GM21576 (cell line): ENCODE measurements around the gene ARMC9.
"Not testable (repeated sequence)": the region's sequence is repeated elsewhere in the genome, so short reads cannot be mapped to it uniquely, and the experiment has no call there.

ENCODE experiments used
- ATAC-seq: cut with Tn5 transposase; IDR thresholded peaks from one replicate; pipeline ENCODE4 v1.9.1; 2021; ENCODE audit warnings: mild to moderate bottlenecking, moderate library complexity; ENCODE audit not compliant: unreplicated experiment

Gene ARMC9

GRCh38 chr2:231198291-231199173 lies at the start of gene ARMC9:
ARMC9 (plus strand) TSS chr2:231198631; CDS start chr2:231206239, 7,608 bp downstream.
- peak; percentile 98 for ATAC-seq

DNA sequence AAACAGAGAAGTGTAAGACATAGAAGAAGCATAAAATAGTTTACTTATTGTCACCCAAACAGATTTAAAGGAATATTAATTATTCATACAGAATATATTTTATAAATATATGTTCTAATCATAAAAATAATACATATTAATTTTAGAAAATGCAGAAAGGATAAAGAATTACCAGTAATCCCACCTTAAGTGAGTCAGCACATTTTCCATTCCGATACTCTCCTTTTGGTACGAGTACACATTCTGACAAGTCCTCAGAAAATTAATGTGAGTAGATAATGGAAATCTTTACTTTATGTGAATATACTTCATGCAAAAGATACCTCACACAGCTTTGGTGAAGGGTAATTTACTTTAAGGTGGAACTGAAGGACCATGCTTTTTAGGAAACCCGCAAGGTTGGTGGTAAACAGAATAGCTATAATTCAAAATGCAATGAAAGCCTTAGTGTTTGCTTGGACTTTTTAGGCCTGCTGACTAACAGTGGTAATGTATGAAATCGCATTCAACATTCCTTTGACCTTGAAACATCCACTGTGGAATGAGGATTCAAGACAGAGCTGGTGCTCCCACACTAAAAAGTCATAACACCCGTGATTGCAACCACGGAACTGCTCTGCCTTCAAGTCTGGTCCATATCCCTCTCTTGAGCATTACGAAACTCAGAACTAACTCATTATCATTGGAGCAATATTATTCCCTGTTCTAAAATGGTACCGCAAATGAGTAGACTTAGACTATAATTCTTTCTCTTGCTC lies 45.5 kb upstream of the ARMC9 start:
- ATAC-seq, result no peak

DNA sequence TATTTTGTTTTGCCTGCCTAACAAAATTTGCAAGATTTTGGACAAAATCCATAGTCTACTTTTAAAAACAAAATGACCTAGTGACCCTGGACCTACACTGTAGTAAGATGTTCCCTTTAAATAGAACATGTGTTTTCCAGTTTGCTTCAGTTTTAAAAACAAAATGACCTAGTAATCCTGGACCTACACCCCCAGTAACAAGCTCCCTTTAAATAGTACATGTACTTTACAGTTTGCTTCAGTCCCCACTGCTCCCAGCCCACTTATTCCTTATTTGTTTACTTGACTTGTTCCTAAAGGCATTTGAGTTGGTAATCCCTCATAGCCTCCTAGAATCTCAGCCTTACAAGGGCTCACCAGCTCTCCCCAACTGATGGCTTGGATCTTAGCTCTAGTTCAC lies 39.1 kb upstream of the ARMC9 start:
- no peak for ATAC-seq

DNA sequence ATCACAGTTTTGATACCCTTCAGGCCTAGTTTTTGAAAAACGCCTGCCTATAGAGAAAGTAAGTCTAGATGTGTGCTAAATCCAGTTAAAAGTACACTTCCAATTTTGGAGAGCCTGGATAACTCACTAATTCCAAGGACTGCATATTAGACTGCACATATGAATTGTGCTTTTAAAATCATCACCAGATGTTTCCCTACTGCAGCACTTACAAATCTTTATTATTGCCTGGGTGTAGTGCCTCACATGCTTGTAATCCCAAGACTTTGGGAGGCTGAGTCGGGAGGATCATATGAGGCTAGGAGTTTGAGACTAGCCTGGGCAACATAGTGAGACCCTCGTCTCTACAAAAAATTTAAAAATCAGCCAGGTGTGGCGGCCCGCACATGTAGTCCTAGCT lies 37.7 kb upstream of the ARMC9 start:
- no peak for ATAC-seq

DNA sequence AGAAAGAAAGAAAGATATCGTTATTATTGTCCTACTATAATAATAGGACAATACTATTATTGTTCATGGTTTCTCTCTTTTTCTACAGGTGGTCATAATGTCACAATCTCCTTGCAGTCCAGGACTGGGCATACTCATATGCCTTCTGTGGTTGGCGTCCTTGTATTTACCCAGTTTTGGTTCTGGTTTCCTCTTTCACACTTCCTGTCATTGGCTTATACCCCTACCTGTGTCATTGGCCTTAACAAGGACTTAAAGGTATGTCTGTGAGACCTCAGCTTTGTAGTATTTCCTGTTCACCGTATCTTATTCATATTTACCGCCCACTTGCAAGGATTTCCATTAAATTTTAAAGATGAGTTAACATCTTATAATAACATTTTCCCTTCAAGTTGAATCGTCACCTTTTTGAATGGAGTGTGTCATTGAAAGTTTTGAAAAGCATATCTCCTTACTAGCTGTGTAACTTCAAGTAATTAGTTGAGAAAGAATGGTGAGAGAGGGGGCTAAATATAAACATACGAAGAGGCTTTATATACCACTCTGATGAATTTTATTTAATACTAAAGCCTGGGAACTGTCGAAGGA lies 37.1 kb upstream of the ARMC9 start:
- ATAC-seq, result no peak

GRCh38 chr2:231161877-231162329 lies 36.5 kb upstream of the ARMC9 start:
- ATAC-seq, result no peak

GRCh38 chr2:231163011-231163410 lies 35.4 kb upstream of the ARMC9 start:
- ATAC-seq, result no peak

DNA sequence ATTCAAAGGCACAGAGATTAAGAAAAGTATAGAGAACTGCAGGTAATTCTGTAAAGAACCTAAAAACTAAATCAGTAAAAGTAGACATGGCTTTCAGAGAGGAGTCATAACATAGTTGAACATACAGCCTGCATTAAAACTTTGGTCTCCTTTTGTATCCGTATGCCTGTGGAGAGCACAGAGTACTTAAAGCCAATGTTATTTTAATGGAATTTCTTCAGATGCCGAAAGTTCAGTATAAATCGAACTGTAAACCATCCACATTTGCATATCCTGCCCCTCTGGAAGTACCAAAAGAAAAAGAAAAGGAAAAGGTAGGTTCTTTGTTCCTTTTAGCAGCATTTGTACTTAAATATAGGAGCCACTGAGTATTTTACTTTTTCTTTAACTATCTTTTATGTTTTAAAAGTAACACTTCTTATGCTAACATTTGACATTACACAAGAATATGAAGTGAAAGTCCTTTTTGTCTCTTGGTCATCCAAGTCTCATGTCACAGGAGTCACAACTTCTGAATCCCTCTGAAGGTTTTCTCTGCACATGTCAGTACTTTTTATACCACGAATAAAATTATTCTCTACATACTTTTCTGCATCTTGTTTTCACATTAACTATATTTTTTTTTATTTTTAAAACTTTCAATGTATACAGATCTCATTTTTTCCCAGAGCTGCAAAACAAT lies 34.9 kb upstream of the ARMC9 start:
- no peak for ATAC-seq

GRCh38 chr2:231167745-231168459 lies 30.5 kb upstream of the ARMC9 start:
- ATAC-seq, result no peak

DNA sequence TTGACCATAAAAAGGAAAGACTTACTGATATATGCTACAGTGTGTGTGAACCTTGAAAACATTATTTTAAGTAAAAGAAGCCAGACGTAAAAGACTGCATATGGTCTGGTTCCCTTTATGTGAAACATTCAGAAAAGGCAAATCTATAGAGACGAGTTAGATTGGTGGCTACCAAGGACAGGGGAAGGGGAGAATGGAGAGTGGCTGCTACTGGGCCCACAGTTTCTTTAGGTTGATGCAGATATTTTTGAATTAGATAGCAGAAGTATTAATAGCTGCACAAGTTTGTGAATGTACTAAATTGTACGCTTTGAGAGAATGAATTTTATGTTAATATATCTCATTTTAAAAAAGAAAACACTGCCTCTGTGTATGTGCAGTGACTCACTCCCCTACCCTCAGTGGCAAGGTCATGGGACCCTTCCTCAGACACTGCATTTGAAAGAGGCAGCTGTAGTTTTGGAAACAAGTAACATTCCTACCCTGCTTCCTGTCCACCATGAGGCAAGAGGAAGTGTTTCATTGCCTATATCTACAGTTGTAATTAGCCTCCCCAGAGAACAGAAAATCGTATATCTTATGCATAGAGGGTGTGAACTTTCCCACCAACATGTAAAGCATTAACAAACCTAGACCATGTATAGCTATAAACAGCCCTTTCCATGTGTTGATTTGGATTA lies 29.8 kb upstream of the ARMC9 start:
- ATAC-seq, result no peak

- ATAC-seq, result no peak
Observed at GRCh38 chr2:231169488-231169887, 28.9 kb upstream of the ARMC9 start.

GRCh38 chr2:231170055-231170454 lies 28.4 kb upstream of the ARMC9 start:
- ATAC-seq, result no peak

DNA sequence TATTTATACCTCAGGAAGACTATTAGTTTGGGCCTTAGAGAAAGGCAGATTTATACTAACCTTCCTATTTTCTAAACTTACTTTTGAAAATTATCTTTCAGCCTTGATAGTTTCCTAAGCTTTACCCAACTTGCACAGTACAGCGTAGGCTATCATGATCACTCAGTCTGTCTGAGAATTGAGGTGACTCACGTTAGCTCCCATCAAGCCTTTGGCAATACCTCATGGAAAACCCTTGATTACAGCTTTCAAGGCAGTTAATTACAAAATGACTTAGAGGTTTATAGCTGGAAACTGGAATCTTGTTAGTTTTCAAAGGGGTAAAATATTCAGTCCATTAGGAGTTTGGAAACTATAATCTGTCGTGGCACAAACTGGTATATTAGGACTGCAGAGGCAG lies 26.4 kb upstream of the ARMC9 start:
- no peak for ATAC-seq

DNA sequence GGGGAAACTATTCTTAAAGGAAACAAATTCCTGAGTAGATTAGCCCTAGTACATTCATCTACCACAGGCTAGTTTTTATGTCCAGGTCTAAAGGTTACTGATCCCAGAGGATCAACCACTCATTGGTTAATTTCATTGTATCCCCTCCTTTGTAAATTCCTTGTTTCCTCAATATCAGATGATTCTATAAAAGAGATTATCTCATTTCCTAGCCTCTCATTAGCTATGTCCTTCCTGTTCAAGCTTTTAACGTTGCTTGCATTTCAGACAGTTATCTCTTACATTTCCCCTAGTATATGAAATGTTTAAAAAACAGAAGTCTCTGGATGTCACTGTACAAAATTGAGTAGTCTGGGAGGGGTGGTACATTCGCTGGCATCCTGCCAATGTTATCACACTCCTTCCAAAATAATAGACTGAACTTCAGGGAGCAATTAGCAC lies 24.2 kb upstream of the ARMC9 start:
- no peak for ATAC-seq

DNA sequence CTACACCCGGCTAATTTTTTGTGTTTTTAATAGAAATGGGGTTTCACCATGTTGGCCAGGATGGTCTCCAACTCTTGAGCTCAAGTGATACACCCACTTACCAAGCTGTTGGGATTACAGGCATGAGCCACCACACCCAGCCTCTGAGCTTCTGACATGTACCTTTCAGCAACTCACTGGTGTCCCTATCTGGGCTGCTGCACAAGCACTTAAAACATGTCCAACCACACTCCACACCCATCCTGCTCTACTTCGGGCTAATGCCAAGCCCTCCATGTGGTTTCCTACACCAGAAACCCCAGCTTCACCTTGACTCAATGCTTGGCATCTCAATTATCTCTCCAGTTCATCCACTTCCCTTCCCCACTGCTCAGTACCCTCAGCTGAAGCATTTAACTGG lies 22.4 kb upstream of the ARMC9 start:
- ATAC-seq, result no peak

GRCh38 chr2:231177156-231178025 lies 21.0 kb upstream of the ARMC9 start:
- ATAC-seq, result no peak

- not testable (repeated sequence) for ATAC-seq
Observed at GRCh38 chr2:231178805-231179204, 19.6 kb upstream of the ARMC9 start.

DNA sequence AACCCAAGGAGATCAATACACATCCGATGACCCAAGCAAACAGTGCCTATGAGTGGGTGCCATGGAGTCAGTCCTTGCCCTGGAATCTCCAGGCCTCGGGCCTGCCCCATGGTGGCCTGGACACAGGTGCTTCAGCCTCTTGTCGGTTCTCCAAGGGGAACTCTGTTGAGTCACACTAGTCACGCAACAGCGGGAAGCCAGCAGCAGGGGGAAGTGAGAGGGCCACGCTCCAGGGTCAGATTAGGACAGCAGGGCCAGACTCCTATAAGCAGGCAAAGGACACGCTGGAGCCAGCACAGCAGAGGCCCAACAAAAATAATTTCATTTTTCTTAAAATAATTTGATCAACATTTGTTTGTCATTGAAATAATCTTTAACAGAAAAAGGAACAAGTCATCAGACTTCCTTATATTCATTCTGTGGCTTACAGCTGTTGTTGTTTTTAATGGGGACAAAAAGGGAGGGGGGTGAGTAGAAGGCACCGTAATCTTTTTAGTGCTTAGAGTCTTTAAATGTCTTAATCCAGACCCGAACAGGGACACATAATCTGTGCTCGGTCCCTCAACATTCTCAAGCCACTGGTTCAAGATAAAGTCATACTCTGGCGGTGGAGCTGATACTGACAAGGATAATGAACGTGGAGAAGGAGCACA lies 16.4 kb upstream of the ARMC9 start:
- ATAC-seq, result peak; percentile 49
